GM18508 (cell line): ENCODE measurements around the gene PADI4.

Experiments
- ATAC-seq: cut with Tn5 transposase; IDR thresholded peaks from one replicate; pipeline ENCODE4 v1.9.1; 2021; ENCODE audit warnings: moderate number of reproducible peaks; ENCODE audit not compliant: insufficient read depth, unreplicated experiment

PADI4 gene

GRCh38 chr1:17346046-17346789 lies 38.2 kb downstream of the PADI4 start:
- ATAC-seq: no peak

GRCh38 chr1:17347769-17348592 lies 40.0 kb downstream of the PADI4 start:
- ATAC-seq: no peak

- ATAC-seq: no peak
Measured at GRCh38 chr1:17348593-17349234, 40.7 kb downstream of the PADI4 start.

GRCh38 chr1:17350083-17350482 lies 42.1 kb downstream of the PADI4 start:
- no peak for ATAC-seq

- no peak for ATAC-seq
Measured at GRCh38 chr1:17350928-17351446, 43.0 kb downstream of the PADI4 start.

GRCh38 chr1:17351598-17352324 lies 43.8 kb downstream of the PADI4 start:
- ATAC-seq: no peak

- no peak for ATAC-seq
Measured at GRCh38 chr1:17352419-17352909, 44.5 kb downstream of the PADI4 start.

- no peak for ATAC-seq
Measured at GRCh38 chr1:17355898-17356297, 47.9 kb downstream of the PADI4 start.

- no peak for ATAC-seq
Measured at GRCh38 chr1:17356387-17357026, 48.5 kb downstream of the PADI4 start.

- no peak for ATAC-seq
Measured at GRCh38 chr1:17358557-17358956, 50.6 kb downstream of the PADI4 start.

- ATAC-seq: no peak
Measured at GRCh38 chr1:17359031-17359430, 51.0 kb downstream of the PADI4 start.

- no peak for ATAC-seq
Measured at GRCh38 chr1:17359808-17360207, 51.8 kb downstream of the PADI4 start.

- no peak for ATAC-seq
Measured at GRCh38 chr1:17360272-17360956, 52.4 kb downstream of the PADI4 start.

- ATAC-seq: no peak
Measured at GRCh38 chr1:17361687-17362086, 53.7 kb downstream of the PADI4 start.

- ATAC-seq: no peak
Measured at GRCh38 chr1:17363351-17363750, 55.4 kb downstream of the PADI4 start.

GRCh38 chr1:17363771-17364170 lies 55.8 kb downstream of the PADI4 start:
- no peak for ATAC-seq

- ATAC-seq: no peak
Measured at GRCh38 chr1:17365293-17365692, 57.3 kb downstream of the PADI4 start.

GRCh38 chr1:17369466-17369865 lies 61.5 kb downstream of the PADI4 start:
- no peak for ATAC-seq

- no peak for ATAC-seq
Measured at GRCh38 chr1:17370618-17371017, 62.6 kb downstream of the PADI4 start.
